ENCODE results near the gene SMAD7. TPM values are rescaled to one million over a fixed set of nuclear protein-coding genes. Genes with fewer than 3 reads are reported as not detected.

SMAD7 gene
- total RNA-seq, 4 donors from 2014 or later: 41.2 to 76.0 (median 55.2) TPM

DNA sequence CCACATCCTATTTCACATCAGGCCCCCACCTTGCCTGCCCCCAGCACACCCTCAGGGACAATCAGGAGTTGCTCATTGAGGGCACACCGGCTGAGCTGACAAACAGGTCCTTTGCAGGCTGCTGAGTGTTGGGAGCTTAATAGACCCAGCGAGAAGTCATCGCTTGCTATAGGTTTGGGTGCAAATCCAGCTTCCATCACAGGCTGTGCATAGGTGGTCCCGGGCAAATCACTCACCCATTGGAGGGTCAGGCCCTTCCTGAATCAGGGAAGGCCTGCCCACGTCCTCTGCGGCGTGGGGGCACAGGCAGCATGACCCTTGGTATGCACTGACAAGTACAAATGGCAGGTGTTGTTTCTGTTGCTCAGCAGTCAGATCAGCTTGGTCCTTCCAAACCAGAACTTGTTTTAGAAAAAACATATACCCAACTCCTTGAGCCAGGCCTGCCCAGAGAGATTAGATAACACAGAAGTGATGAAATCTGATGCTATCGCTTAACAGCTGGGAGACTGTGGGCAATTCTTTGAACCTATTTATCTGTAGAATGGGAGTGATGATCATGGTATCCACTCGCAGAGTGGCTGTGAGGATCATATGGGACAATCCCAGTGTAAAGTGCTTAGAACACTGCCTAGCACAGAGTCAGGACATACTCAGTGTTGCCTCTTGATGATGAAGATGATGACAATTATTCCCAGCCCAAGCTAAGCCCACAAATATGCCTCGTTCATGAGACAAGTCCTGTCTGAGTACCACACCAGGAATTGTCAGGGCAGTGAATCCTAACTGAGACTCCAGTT lies 34.9 kb downstream of the SMAD7 start:
- no peak overlapping the region for H3K27ac ChIP-seq
- no peak overlapping the region for H3K4me3 ChIP-seq
- WGBS, 2 donors (ENCODE audit: low coverage in 1 of 2): 0 to 97% methylated on average over 1 to 4 of the region's 10 CpGs
- TF ChIP-seq, protein P1, sequence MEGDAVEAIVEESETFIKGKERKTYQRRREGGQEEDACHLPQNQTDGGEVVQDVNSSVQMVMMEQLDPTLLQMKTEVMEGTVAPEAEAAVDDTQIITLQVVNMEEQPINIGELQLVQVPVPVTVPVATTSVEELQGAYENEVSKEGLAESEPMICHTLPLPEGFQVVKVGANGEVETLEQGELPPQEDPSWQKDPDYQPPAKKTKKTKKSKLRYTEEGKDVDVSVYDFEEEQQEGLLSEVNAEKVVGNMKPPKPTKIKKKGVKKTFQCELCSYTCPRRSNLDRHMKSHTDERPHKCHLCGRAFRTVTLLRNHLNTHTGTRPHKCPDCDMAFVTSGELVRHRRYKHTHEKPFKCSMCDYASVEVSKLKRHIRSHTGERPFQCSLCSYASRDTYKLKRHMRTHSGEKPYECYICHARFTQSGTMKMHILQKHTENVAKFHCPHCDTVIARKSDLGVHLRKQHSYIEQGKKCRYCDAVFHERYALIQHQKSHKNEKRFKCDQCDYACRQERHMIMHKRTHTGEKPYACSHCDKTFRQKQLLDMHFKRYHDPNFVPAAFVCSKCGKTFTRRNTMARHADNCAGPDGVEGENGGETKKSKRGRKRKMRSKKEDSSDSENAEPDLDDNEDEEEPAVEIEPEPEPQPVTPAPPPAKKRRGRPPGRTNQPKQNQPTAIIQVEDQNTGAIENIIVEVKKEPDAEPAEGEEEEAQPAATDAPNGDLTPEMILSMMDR (IDR thresholded peaks at IDR 0.05): no peak
- TF ChIP-seq POLR2A (IDR thresholded peaks at IDR 0.05) (no peak), EP300 (IDR thresholded peaks at IDR 0.05) (no peak), POLR2AphosphoS5 (IDR thresholded peaks at IDR 0.05) (no peak)
- peaks cover 0 to 8% of the 10 kb centered on the region in 2 donors for H3K36me3 ChIP-seq
- no peak for ATAC-seq
- no peaks in the 10 kb centered on the region for H3K27me3 ChIP-seq
- peaks cover 0 to 18% (median 0%) of the 10 kb centered on the region in 3 donors for H3K4me1 ChIP-seq
- no peaks in the 10 kb centered on the region for H3K9me3 ChIP-seq

GRCh38 chr18:48914581-48915251 lies 36.0 kb downstream of the SMAD7 start:
- ATAC-seq: no peak
- 81% methylated on average over 5 of the region's 12 CpGs; no CpG with 5 or more reads in 1 of the 2 donors for WGBS, 2 donors (ENCODE audit: low coverage in 1 of 2)
- H3K27ac ChIP-seq: no peak overlapping the region

GRCh38 chr18:48913775-48914174 lies 37.0 kb downstream of the SMAD7 start:
- ATAC-seq: no peak
- Histone ChIP-seq H3K27me3 (no peaks in the 10 kb centered on the region), H3K4me1 (peaks cover 0 to 9% (median 0%) of the 10 kb centered on the region in 3 donors), H3K9me3 (no peaks in the 10 kb centered on the region), H3K27ac (no peak overlapping the region), H3K36me3 (no peaks in the 10 kb centered on the region), H3K4me3 (no peak overlapping the region)
- TF ChIP-seq POLR2AphosphoS5 (IDR thresholded peaks at IDR 0.05) (no peak), POLR2A (IDR thresholded peaks at IDR 0.05) (no peak), EP300 (IDR thresholded peaks at IDR 0.05) (no peak)
- TF ChIP-seq, protein P1 (IDR thresholded peaks at IDR 0.05): no peak
- 71 to 91% methylated on average over 3 of the region's 3 CpGs for WGBS, 2 donors (ENCODE audit: low coverage in 1 of 2)

More at GRCh38 chr18:48914581-48915251, 36.0 kb downstream of the SMAD7 start:
- TF ChIP-seq POLR2A (IDR thresholded peaks at IDR 0.05) (no peak), EP300 (IDR thresholded peaks at IDR 0.05) (no peak), POLR2AphosphoS5 (IDR thresholded peaks at IDR 0.05) (no peak)
- TF ChIP-seq, protein P1 (IDR thresholded peaks at IDR 0.05): no peak
- H3K4me3 ChIP-seq: no peak overlapping the region
- H3K4me1 ChIP-seq: peaks cover 0 to 9% (median 0%) of the 10 kb centered on the region in 3 donors
- no peaks in the 10 kb centered on the region for H3K27me3 ChIP-seq
- no peaks in the 10 kb centered on the region for H3K9me3 ChIP-seq
- H3K36me3 ChIP-seq: no peaks in the 10 kb centered on the region

DNA sequence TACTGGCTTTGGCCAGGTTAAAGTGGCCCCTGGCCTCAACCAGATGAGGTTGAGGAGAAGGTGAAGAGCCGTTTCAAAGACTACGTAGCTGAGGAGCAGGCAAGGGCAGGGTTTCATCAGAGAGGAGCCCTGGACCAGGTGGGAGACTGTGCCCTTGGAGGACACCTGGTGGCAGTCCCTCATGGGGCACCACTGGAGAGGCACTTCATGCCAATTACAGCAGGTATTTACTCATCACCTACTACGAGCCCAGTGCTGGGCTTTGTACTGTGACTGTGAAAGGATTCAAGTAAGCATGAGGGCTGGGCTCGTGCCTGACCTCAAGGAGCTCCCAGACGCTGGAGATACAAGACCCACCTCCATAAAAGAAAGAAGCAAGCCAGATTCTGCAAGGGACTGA lies 37.6 kb downstream of the SMAD7 start:
- H3K4me1 ChIP-seq: peaks cover 0 to 9% (median 0%) of the 10 kb centered on the region in 3 donors
- H3K27me3 ChIP-seq: no peaks in the 10 kb centered on the region
- H3K36me3 ChIP-seq: no peaks in the 10 kb centered on the region
- 100% methylated on average over 1 of the region's 5 CpGs; no CpG with 5 or more reads in 1 of the 2 donors for WGBS, 2 donors (ENCODE audit: low coverage in 1 of 2)
- no peaks in the 10 kb centered on the region for H3K9me3 ChIP-seq
- H3K4me3 ChIP-seq: no peak overlapping the region
- TF ChIP-seq, protein P1 (IDR thresholded peaks at IDR 0.05): no peak
- TF ChIP-seq POLR2A (IDR thresholded peaks at IDR 0.05): no peak
- TF ChIP-seq EP300 (IDR thresholded peaks at IDR 0.05): no peak
- TF ChIP-seq POLR2AphosphoS5 (IDR thresholded peaks at IDR 0.05): no peak
- no peak overlapping the region for H3K27ac ChIP-seq
- ATAC-seq: no peak
